WERI-Rb-1 (cell line): ENCODE data around the gene C2CD2.

ENCODE experiments used
- DNase-seq: peaks from one replicate; pipeline ENCODE4 v3.0.0-alpha.2; 2020
- H3K27ac ChIP-seq: fragments of 250-450 bp; sonication (Bioruptor Pico); 2 replicates; pipeline ENCODE4 v1.5.1; 2020; ENCODE audit warnings: mild to moderate bottlenecking, moderate library complexity
- H3K27me3 ChIP-seq: fragments of 250-450 bp; sonication (Bioruptor Pico); 2 replicates; pipeline ENCODE4 v1.5.1; 2021; ENCODE audit warnings: mild to moderate bottlenecking, low read depth, moderate library complexity; ENCODE audit not compliant: insufficient read depth, severe bottlenecking
- H3K36me3 ChIP-seq: fragments of 250-450 bp; sonication (Bioruptor Pico); 2 replicates; pipeline ENCODE4 v1.5.1; 2020; ENCODE audit warnings: mild to moderate bottlenecking, moderate library complexity
- H3K4me3 ChIP-seq: 2 replicates; pipeline ENCODE4 v1.5.1; 2011; ENCODE audit warnings: low read depth, mild to moderate bottlenecking, control low read depth, low read length
- H3K9me3 ChIP-seq: fragments of 250-450 bp; sonication (Bioruptor Pico); 2 replicates; pipeline ENCODE4 v1.5.1; 2021; ENCODE audit warnings: mild to moderate bottlenecking, moderate library complexity; ENCODE audit not compliant: severe bottlenecking
- TF ChIP-seq, protein P1 (sequence below): IDR thresholded peaks from 2 replicates; pipeline ENCODE4 v1.5.1; 2011; ENCODE audit warnings: low read depth, mild to moderate bottlenecking, control low read depth, inconsistent platforms, low read length

The C2CD2 gene

GRCh38 chr21:41979335-41979734 is 25.5 kb upstream of the C2CD2 start:
- Histone ChIP-seq H3K27me3 (no peaks in the 10 kb centered on the region), H3K9me3 (peaks cover 19% of the 10 kb centered on the region), H3K27ac (no peak overlapping the region), H3K36me3 (no peaks in the 10 kb centered on the region), H3K4me3 (no peak overlapping the region)
- no peak for DNase-seq
- TF ChIP-seq, protein P1, sequence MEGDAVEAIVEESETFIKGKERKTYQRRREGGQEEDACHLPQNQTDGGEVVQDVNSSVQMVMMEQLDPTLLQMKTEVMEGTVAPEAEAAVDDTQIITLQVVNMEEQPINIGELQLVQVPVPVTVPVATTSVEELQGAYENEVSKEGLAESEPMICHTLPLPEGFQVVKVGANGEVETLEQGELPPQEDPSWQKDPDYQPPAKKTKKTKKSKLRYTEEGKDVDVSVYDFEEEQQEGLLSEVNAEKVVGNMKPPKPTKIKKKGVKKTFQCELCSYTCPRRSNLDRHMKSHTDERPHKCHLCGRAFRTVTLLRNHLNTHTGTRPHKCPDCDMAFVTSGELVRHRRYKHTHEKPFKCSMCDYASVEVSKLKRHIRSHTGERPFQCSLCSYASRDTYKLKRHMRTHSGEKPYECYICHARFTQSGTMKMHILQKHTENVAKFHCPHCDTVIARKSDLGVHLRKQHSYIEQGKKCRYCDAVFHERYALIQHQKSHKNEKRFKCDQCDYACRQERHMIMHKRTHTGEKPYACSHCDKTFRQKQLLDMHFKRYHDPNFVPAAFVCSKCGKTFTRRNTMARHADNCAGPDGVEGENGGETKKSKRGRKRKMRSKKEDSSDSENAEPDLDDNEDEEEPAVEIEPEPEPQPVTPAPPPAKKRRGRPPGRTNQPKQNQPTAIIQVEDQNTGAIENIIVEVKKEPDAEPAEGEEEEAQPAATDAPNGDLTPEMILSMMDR: no peak

GRCh38 chr21:41977034-41977950 is 23.5 kb upstream of the C2CD2 start:
- no peak for DNase-seq

GRCh38 chr21:41976611-41977010 is 22.8 kb upstream of the C2CD2 start:
- no peak for DNase-seq
- no peak overlapping the region for H3K27ac ChIP-seq
- H3K9me3 ChIP-seq: peaks cover 15% of the 10 kb centered on the region
- H3K27me3 ChIP-seq: no peaks in the 10 kb centered on the region
- H3K36me3 ChIP-seq: no peaks in the 10 kb centered on the region
- no peak overlapping the region for H3K4me3 ChIP-seq
- TF ChIP-seq, protein P1: no peak

More at GRCh38 chr21:41977034-41977950, 23.5 kb upstream of the C2CD2 start:
- H3K27ac ChIP-seq: no peak overlapping the region
- H3K9me3 ChIP-seq: peaks cover 15% of the 10 kb centered on the region
- no peaks in the 10 kb centered on the region for H3K36me3 ChIP-seq
- TF ChIP-seq, protein P1: no peak
- no peak overlapping the region for H3K4me3 ChIP-seq
- no peaks in the 10 kb centered on the region for H3K27me3 ChIP-seq

DNA sequence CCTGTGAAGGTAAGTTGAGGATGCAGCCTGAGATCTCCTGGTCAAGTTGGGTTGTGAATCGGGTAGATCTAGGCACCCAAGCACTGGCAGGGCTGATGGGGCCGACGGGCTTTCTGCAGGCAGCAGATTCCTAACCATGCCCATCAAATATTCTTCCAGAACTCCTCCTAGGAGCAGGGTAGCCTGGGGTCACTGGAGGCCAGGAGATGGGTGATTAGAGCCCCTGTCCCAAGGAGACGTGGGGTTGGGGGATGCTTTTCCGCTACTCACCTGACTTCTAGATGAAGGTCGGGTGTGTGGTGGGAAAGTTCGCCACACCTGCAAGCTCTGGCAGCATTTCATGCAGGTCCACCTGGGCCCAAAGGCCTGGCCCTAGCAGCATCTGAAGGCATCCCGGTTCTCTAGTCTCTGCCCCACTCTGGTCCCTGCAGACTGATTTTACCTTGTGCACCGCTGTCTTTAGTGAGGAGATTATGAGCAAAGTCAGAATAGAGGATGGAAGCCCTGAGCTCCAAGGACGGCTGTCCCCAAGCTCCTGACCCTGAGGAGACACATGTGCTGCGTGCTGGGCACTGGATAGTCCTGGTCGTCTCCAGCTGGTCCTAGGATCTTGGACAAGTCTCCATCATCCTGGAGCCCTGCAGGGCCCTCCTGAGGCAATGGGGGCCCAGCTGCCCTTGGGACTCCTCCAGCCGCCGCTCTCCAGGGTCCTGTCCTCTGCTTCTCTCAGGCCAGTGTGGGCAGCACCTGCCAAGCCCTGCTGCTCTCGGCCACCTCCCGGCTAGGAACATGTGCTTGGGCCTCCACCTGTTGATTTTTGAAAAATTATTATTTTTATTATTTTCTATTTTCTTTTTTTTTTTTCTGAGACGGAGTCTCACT is 21.8 kb upstream of the C2CD2 start:
- no peaks in the 10 kb centered on the region for H3K36me3 ChIP-seq
- H3K4me3 ChIP-seq: no peak overlapping the region
- TF ChIP-seq, protein P1: no peak
- peaks cover 15% of the 10 kb centered on the region for H3K9me3 ChIP-seq
- no peak overlapping the region for H3K27ac ChIP-seq
- H3K27me3 ChIP-seq: no peaks in the 10 kb centered on the region
- DNase-seq: no peak

DNA sequence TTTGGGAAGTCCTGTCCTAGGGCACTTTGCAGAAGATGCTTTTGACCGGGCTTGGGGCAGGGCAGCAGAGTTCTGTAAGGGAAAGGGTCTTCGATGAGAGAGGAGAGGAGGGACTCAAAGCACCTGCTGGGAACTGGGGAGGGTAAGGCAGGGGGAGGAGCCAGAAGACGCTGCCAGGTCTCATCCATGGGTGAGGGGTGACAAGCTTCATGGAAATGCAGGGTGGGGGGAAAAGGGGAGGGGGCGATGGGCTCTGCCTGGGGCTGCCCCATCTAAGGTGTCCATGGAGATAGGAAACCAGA is 20.9 kb upstream of the C2CD2 start:
- H3K27me3 ChIP-seq: no peaks in the 10 kb centered on the region

More for the DNA sequence above, 20.9 kb upstream of the C2CD2 start:
- Histone ChIP-seq H3K36me3 (no peaks in the 10 kb centered on the region), H3K4me3 (no peak overlapping the region), H3K27ac (no peak overlapping the region), H3K9me3 (peaks cover 10% of the 10 kb centered on the region)
- TF ChIP-seq, protein P1: no peak
- no peak for DNase-seq
